ENCODE data around the gene TRANK1. TPM values are rescaled to one million over a fixed set of nuclear protein-coding genes. Genes with fewer than 3 reads are reported as not detected.

TRANK1 gene
- total and polyA plus RNA-seq, 2 of the 8 experiments (the other 6 are each of a cell fraction or from before 2014, with no cell fraction given), result 2.9 to 8.8 TPM

DNA sequence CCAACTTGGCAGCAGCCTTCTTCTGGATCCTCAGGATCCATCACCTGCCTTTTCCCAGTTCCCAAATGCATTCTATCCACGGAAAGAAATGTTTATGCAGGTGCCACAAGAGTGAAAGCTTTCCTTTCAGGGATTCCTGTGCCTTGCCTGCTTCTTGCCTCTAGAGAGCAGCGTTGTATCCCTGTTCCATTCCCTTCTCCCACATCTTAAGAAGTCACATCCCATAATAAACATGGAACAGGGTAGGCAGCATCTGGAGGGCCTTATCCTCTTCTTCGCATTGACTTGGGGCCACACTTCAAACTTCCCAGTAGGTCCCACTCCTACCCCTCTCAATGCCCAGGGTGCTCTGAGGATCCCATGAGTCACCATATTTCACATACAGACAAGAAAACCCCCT, 107.8 kb downstream of the TRANK1 start:
- H3K4me3 ChIP-seq (ENCODE audit: extremely low read depth in 1 of 4, insufficient read depth in 2 of 4, low read depth in 3 of 4, low read length in 4 of 4), result no peak overlapping the region
- H3K9me3 ChIP-seq (ENCODE audit: insufficient read depth in 2 of 2, low read depth in 1 of 2, low read length in 1 of 2), result peaks cover 7% of the 10 kb centered on the region in 2 experiments; a peak in 2 of 4 replicates
- H3K14ac ChIP-seq (ENCODE audit: insufficient read length), result no peak overlapping the region
- no peak overlapping the region for H4K5ac ChIP-seq (ENCODE audit: insufficient read length, low read depth, low read length)
- H3K36me3 ChIP-seq (ENCODE audit: control insufficient read depth in 2 of 4, insufficient read depth in 4 of 4, low read length in 3 of 4), result peaks cover 0 to 9% (median 0%) of the 10 kb centered on the region in 4 experiments; a peak in 3 of 8 replicates
- no peak overlapping the region for H2BK20ac ChIP-seq (ENCODE audit: low read length)
- H2AFZ ChIP-seq (ENCODE audit: low read length), result no peak overlapping the region
- no peak overlapping the region for H3K23ac ChIP-seq (ENCODE audit: insufficient read length)
- no peak overlapping the region for H4K8ac ChIP-seq (ENCODE audit: extremely low read depth, insufficient read depth, low read length)
- no peak overlapping the region for H2BK120ac ChIP-seq (replicated peaks; ENCODE audit: low read depth, low read length)
- TF ChIP-seq PHF8 (conservative IDR thresholded peaks at IDR 0.05; ENCODE audit: low read depth, low read length) (no peak), RAD21 (IDR thresholded peaks at IDR 0.05 in 1 of 2, conservative IDR thresholded peaks at IDR 0.05 in 1 of 2; ENCODE audit: low read depth in 2 of 2, low read length in 2 of 2) (peak; percentile 73 to 78)
- TF ChIP-seq, protein P1, sequence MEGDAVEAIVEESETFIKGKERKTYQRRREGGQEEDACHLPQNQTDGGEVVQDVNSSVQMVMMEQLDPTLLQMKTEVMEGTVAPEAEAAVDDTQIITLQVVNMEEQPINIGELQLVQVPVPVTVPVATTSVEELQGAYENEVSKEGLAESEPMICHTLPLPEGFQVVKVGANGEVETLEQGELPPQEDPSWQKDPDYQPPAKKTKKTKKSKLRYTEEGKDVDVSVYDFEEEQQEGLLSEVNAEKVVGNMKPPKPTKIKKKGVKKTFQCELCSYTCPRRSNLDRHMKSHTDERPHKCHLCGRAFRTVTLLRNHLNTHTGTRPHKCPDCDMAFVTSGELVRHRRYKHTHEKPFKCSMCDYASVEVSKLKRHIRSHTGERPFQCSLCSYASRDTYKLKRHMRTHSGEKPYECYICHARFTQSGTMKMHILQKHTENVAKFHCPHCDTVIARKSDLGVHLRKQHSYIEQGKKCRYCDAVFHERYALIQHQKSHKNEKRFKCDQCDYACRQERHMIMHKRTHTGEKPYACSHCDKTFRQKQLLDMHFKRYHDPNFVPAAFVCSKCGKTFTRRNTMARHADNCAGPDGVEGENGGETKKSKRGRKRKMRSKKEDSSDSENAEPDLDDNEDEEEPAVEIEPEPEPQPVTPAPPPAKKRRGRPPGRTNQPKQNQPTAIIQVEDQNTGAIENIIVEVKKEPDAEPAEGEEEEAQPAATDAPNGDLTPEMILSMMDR (IDR thresholded peaks at IDR 0.05; ENCODE audit: control extremely low read depth in 1 of 3, insufficient read depth in 1 of 3, low read depth in 1 of 3, low read length in 3 of 3), result peak in 2 of 3 experiments; percentile 73 to 81; a peak in 3 of 4 replicates
- H3K4me1 ChIP-seq (replicated peaks in 1 of 4; ENCODE audit: control insufficient read depth in 3 of 4, insufficient read depth in 4 of 4, low read length in 3 of 4), result no peaks in the 10 kb centered on the region
- no peak overlapping the region for H2BK5ac ChIP-seq (ENCODE audit: low read depth, low read length)
- H2BK12ac ChIP-seq (ENCODE audit: low read depth, low read length), result no peak overlapping the region
- FAIRE-seq, result peak; percentile 85
- ChIA-PET POLR2A (ENCODE audit: partially characterized antibody) (interaction anchor here (0.6 kb wide), 1 partner anchor 345 kb away, joined by 4 read pairs; no protein-coding TSS in a partner anchor), CTCF (ENCODE audit: partially characterized antibody) (interaction anchor here (0.7 to 12.1 kb wide), 37 partner anchors 9 to 384 kb away, joined by 3 to 125 read pairs (median 5); no protein-coding TSS in a partner anchor)
- no peak overlapping the region for H3K4me2 ChIP-seq (ENCODE audit: insufficient read depth in 1 of 2, low read depth in 2 of 2, low read length in 2 of 2)
- 68% methylated on average over 3 of the region's 3 CpGs; no CpG with 5 or more reads in 1 of the 2 experiments for WGBS, 2 experiments (ENCODE audit: extremely low coverage in 1 of 2, insufficient coverage in 1 of 2, insufficient read length in 1 of 2, insufficient replicate concordance in 2 of 2, low coverage in 1 of 2, low lambda C conversion rate in 2 of 2, missing lambda C conversion rate in 1 of 2)
- H3K4ac ChIP-seq (replicated peaks; ENCODE audit: insufficient read length, low read depth, low read length), result no peak overlapping the region
- H3K9ac ChIP-seq (replicated peaks in 1 of 4; ENCODE audit: extremely low read depth in 1 of 4, low read depth in 3 of 4, low read length in 3 of 4), result no peak overlapping the region
- no peaks in the 10 kb centered on the region; the same call in 1 of the 2 replicates for H3K23me2 ChIP-seq (ENCODE audit: low read depth, low read length)
- H4K20me1 ChIP-seq (replicated peaks in 1 of 2; ENCODE audit: control insufficient read depth in 1 of 2, insufficient read depth in 2 of 2, low read length in 2 of 2), result no peaks in the 10 kb centered on the region
- H2BK15ac ChIP-seq (ENCODE audit: low read length), result no peak overlapping the region
- no peaks in the 10 kb centered on the region for H3K27me3 ChIP-seq (replicated peaks in 1 of 4; ENCODE audit: control insufficient read depth in 3 of 4, extremely low read depth in 1 of 4, insufficient read depth in 3 of 4, low read length in 3 of 4)
- no peak overlapping the region for H3K27ac ChIP-seq (ENCODE audit: low read depth, low read length)
- H3K79me2 ChIP-seq (ENCODE audit: control insufficient read depth in 1 of 2, insufficient read depth in 2 of 2, low read length in 2 of 2), result no peaks in the 10 kb centered on the region
- no peak for DNase-seq (ENCODE audit: low read depth in 1 of 2, low spot score in 2 of 2)
- no peak overlapping the region for H3K56ac ChIP-seq (replicated peaks; ENCODE audit: insufficient read length, low read depth, low read length)
- no peaks in the 10 kb centered on the region for H3K79me1 ChIP-seq (ENCODE audit: low read depth, low read length)
- H4K91ac ChIP-seq (replicated peaks; ENCODE audit: insufficient read length, low read length), result no peak overlapping the region
- no peak overlapping the region for H2AK5ac ChIP-seq (ENCODE audit: low read depth, low read length)
- no peak overlapping the region for H3K18ac ChIP-seq (ENCODE audit: extremely low read depth, low read length)

Data from H1 (cell line).